ENCODE measurements around the gene AP4B1.

- TF ChIP-seq CTCF (conservative IDR thresholded peaks at IDR 0.05 in 1 of 2, IDR thresholded peaks at IDR 0.05 in 1 of 2; ENCODE audit: extremely low read depth in 1 of 2, insufficient read depth in 1 of 2, low read depth in 1 of 2, low read length in 2 of 2): no peak
- no peak for TF ChIP-seq EZH2 (IDR thresholded peaks at IDR 0.05; ENCODE audit: borderline replicate concordance, low read length)
Measured at GRCh38 chr1:113893267-113893666, 11.3 kb downstream of the AP4B1 start.

All from mammary epithelial cell (primary cell).